Activated naive CD8-positive, alpha-beta T cell treated with anti-CD3 and anti-CD28 coated beads, Interleukin-2, amount 10 ng/mL, durations not matched to agents 7 days and 5 days (primary cell): ENCODE measurements around the gene HTR4. TPM values are rescaled to one million over a fixed set of nuclear protein-coding genes. Genes with fewer than 3 reads are reported as not detected.

ENCODE experiments used
- total RNA-seq, 2 experiments: library from RNA; stranded (reverse); gene quantifications; one replicate each; pipeline ENCODE4 v1.2.3, GENCODE V29; 2021

HTR4 gene
- total RNA-seq, 2 experiments from 2014 or later: not detected

Other genes with a start within 250 kb of the HTR4 start
- 1 to 10 TPM; 5.3 to 6.3 TPM for gene ADRB2, start 172.1 kb upstream of the HTR4 start, total RNA-seq